Heart left ventricle (tissue), 16 donors: ENCODE data around the gene POLR1C. TPM values are rescaled to one million over a fixed set of nuclear protein-coding genes. Genes with fewer than 3 reads are reported as not detected.
"Not testable (repeated sequence)": the region's sequence is repeated elsewhere in the genome, so short reads cannot be mapped to it uniquely, and the experiment has no call there.

Source experiments
- ATAC-seq, 4 donors: fragments of 200-7000 bp; cut with Tn5 transposase; one replicate each; pipeline ENCODE4 v1.9.1; 2020 to 2022; ENCODE audit warnings: moderate library complexity in 4 of 4, mild to moderate bottlenecking in 3 of 4, moderate number of reproducible peaks in 1 of 4
- DNase-seq, 5 donors: peaks; one replicate each; pipeline ENCODE4 v3.0.0-alpha.2; 2020
- H3K27ac ChIP-seq, 12 donors: fragments of 200-600 bp; sonication (generic) in 4 of 12; one replicate each; pipeline versions ENCODE4 v1.5.0 to v1.8.0; 2016 to 2022; ENCODE audit warnings: mild to moderate bottlenecking in 2 of 12
- H3K27me3 ChIP-seq, 9 donors: fragments of 200-600 bp; sonication (generic) in 2 of 9; one replicate each; pipeline versions ENCODE4 v1.5.1 to v1.8.0; 2016 to 2022; ENCODE audit warnings: mild to moderate bottlenecking in 3 of 9
- H3K36me3 ChIP-seq, 9 donors: fragments of 200-600 bp; sonication (generic) in 2 of 9; one replicate each; pipeline versions ENCODE4 v1.5.0 to v1.8.0; 2018 to 2022; ENCODE audit warnings: mild to moderate bottlenecking in 2 of 9
- H3K4me1 ChIP-seq, 12 donors: fragments of 200-600 bp; sonication (generic) in 4 of 12; one replicate each; pipeline versions ENCODE4 v1.5.0 to v1.8.0; 2016 to 2022; ENCODE audit warnings: mild to moderate bottlenecking in 3 of 12
- H3K4me3 ChIP-seq, 12 donors: fragments of 200-600 bp; sonication (generic) in 4 of 12; one replicate each; pipeline versions ENCODE4 v1.5.0 to v1.8.0; 2017 to 2022; ENCODE audit warnings: mild to moderate bottlenecking in 9 of 12, moderate library complexity in 4 of 12
- H3K9me3 ChIP-seq, 12 donors: fragments of 200-600 bp; sonication (generic) in 4 of 12; one replicate each; pipeline versions ENCODE4 v1.5.0 to v1.8.0; 2016 to 2022; ENCODE audit warnings: mild to moderate bottlenecking in 1 of 12
- CTCF ChIP-seq, 12 donors: fragments of 200-600 bp; sonication (generic) in 4 of 12; IDR thresholded peaks; one replicate each; pipeline versions ENCODE4 v1.5.0 to v1.8.0; 2018 to 2022; ENCODE audit warnings: antibody characterized with exemption in 12 of 12, mild to moderate bottlenecking in 5 of 12
- POLR2A ChIP-seq, 2 donors: fragments of 450-650 bp; IDR thresholded peaks; one replicate each; pipeline ENCODE4 v1.6.1; 2017; ENCODE audit warnings: antibody characterized with exemption in 2 of 2, mild to moderate bottlenecking in 2 of 2, moderate library complexity in 2 of 2
- WGBS, 4 donors: extraction: QIAGEN DNeasy Blood & Tissue Kit in 2 of 4; methylation state at CpG; one replicate each; pipeline versions ENCODE4 v1.1.5 to v1.1.7; 2013 to 2018; 5-methylcytosine and 5-hydroxymethylcytosine counted together
- intact Hi-C, 10 donors: fragments of 100-400 bp; cut with DNase I; formaldehyde crosslinking; loops; one replicate each; pipeline versions ENCODE4 v1.11.1 to v1.14.2; 2022
- long read RNA-seq, 3 donors: library from polyadenylated mRNA; unstranded; transcript quantifications; one replicate each; pipeline ENCODE4 v2.0.0, GENCODE V29; 2020 to 2021
- polyA plus RNA-seq, 2 donors: library from polyadenylated mRNA; stranded (reverse); fragments of 200-250 nt; gene quantifications; one replicate each; pipeline ENCODE4 v1.2.3, GENCODE V29; 2013
- total RNA-seq, 9 donors: library from RNA; depleted of rRNA in 2 of 9; stranded (reverse); fragments of >200 nt in 2 of 9; fragmentation: NEBNext Ultra II Directional in 3 of 9; extraction: Animal tissue kit (Norgen Biotek cat#: 25700) in 3 of 9; gene quantifications; one replicate each; pipeline versions ENCODE4 v1.1.0 to v1.2.4, GENCODE V29; 2016 to 2023
- donor health status: ischemic (EF 13 %, LVEDD 7.1; RV severe dilation, severe dysfunction).
- donor health status: healthy with polysubstance abuse.
- donor health status: DM: no; HTN: yes; CAD: no.
- donor health status: DM: no; HTN: no; CAD: no.
- donor health status: ischemic (EF 25% LVEDD 6.9; RV normal size, moderate dysfunction).
- donor health status: ischemic (EF 25% LVEDD 5.7; RV mildly dilated, moderate dysfunction).
- donor health status: healthy.
- donor health status: DM: yes; HTN: yes; CAD: no.
- donor health status: ischemic (EF 35%, LVEDD 5.7; RV mildly dilated, moderate dysfunction).
- donor health status: nonischemic (EF 11% LVEDD 7.7; RV severe dilation, severe dysfunction).
- donor health status: DM: yes; HTN: yes; CAD: no.
- donor health status: PGD.
- donor health status: ischemic (EF 29% LVEDD 5.4; RV normal size, mild dysfunction).
- donor health status: nonischemic (EF 23%, LVEDD 6.1; RV moderate dilation, normal function).

Gene POLR1C
- 10 to 100 TPM in 8 of 9 donors, 1 to 10 TPM in 1; 9.5 to 20.6 (median 13.5) TPM for total RNA-seq
- polyA plus RNA-seq, result 10 to 100 TPM; 11.6 to 52.9 TPM
- long read RNA-seq, donor 1, partial matches to known transcripts, result 0 of 5 reads
- long read RNA-seq, donor 1, other reads (novel, unspliced or antisense), result 0 of 5 reads
- long read RNA-seq, donor 2, transcript POLR1C-203 (9 exons, 1,355 nt), result major isoform, 20 of 32 reads
- long read RNA-seq, donor 2, partial matches to known transcripts, result 3 of 32 reads
- long read RNA-seq, donor 2, other reads (novel, unspliced or antisense), result 7 of 32 reads
- long read RNA-seq, donor 3, partial matches to known transcripts, result 4 of 13 reads
- long read RNA-seq, donor 3, other reads (novel, unspliced or antisense), result 5 of 13 reads

- Histone ChIP-seq H3K27me3 (no peaks in the 10 kb centered on the region), H3K4me3 (peak within 1 kb of the TSS; percentile 42 to 99 (median 78)), H3K9me3 (no peaks in the 10 kb centered on the region), H3K27ac (peak within 1 kb of the TSS; percentile 57 to 98 (median 90)), H3K4me1 (peaks cover 18 to 66% (median 49%) of the 10 kb centered on the region in 12 donors), H3K36me3 (peaks cover 0 to 68% (median 65%) of the 10 kb centered on the region in 9 donors)
- peak; percentile 96 to 98 (median 98) for DNase-seq
- intact Hi-C loops, result loop anchor here in 2 of 10 donors (5.0 kb wide), 1 partner anchor 60 kb away; the partner anchor contains the start of genes POLH (in 2 of the 2) and XPO5 (in 2 of the 2)
- peak; percentile 92 to 96 (median 92) for ATAC-seq
- WGBS, 4 donors, result 0% methylated on average over 53 to 57 of the region's 57 CpGs
- TF ChIP-seq CTCF (IDR thresholded peaks at IDR 0.05) (no peak), POLR2A (IDR thresholded peaks at IDR 0.05) (peak in 1 of 2 donors; percentile 73)
Observed at GRCh38 chr6:43516697-43517504, at the start of gene POLR1C, which contains the start of gene YIPF3. Gene POLR1C, plus strand, starts transcription at chr6:43517089. Its CDS starts 21 bp downstream, at chr6:43517110. Gene YIPF3, minus strand, starts transcription at chr6:43516926. Its CDS starts 119 bp downstream, at chr6:43516807.

- H3K36me3 ChIP-seq, ATAC-seq, DNase-seq, intact Hi-C loops, H3K4me3 ChIP-seq, H3K9me3 ChIP-seq, H3K27me3 ChIP-seq: not testable (repeated sequence)
- H3K27ac ChIP-seq, result peak overlapping the region in 4 of 12 donors; percentile 19 to 95 (median 75)
- H3K4me1 ChIP-seq, result peaks cover 0 to 25% (median 4%) of the 10 kb centered on the region in 12 donors
- 60 to 71% (median 65%) methylated on average over 5 of the region's 5 CpGs for WGBS, 4 donors
Observed at GRCh38 chr6:43467265-43467664, 49.6 kb upstream of the POLR1C start.

- H3K36me3 ChIP-seq, result no peaks in the 10 kb centered on the region
- peak in 1 of 5 donors; percentile 55 for DNase-seq
- TF ChIP-seq CTCF (IDR thresholded peaks at IDR 0.05) (no peak), POLR2A (IDR thresholded peaks at IDR 0.05) (no peak)
- peak; percentile 45 to 66 (median 54) for ATAC-seq
- peaks cover 0 to 25% (median 4%) of the 10 kb centered on the region in 12 donors for H3K4me1 ChIP-seq
- H3K27me3 ChIP-seq, result peaks cover 0 to 4% (median 0%) of the 10 kb centered on the region in 9 donors
- H3K9me3 ChIP-seq, result no peaks in the 10 kb centered on the region
- H3K27ac ChIP-seq, result peak overlapping the region in 9 of 12 donors; percentile 28 to 95 (median 79)
- no peak overlapping the region for H3K4me3 ChIP-seq
- WGBS, 4 donors, result 31 to 42% (median 35%) methylated on average over 4 of the region's 4 CpGs
- intact Hi-C loops, result no loop called here
Observed at GRCh38 chr6:43467752-43468151, 49.1 kb upstream of the POLR1C start.

- intact Hi-C loops, result no loop called here
- H3K9me3 ChIP-seq, result no peaks in the 10 kb centered on the region
- no peak overlapping the region for H3K4me3 ChIP-seq
- no peaks in the 10 kb centered on the region for H3K36me3 ChIP-seq
- H3K4me1 ChIP-seq, result peaks cover 0 to 25% (median 4%) of the 10 kb centered on the region in 12 donors
- peak in 2 of 4 donors; percentile 28 to 60 for ATAC-seq
- no peak for DNase-seq
- no peak for TF ChIP-seq POLR2A (IDR thresholded peaks at IDR 0.05)
- TF ChIP-seq CTCF (IDR thresholded peaks at IDR 0.05), result no peak
- WGBS, 4 donors, result 37 to 50% (median 43%) methylated on average over 4 of the region's 4 CpGs
- peak overlapping the region in 9 of 12 donors; percentile 28 to 95 (median 79) for H3K27ac ChIP-seq
- H3K27me3 ChIP-seq, result peaks cover 0 to 4% (median 0%) of the 10 kb centered on the region in 9 donors
Observed at GRCh38 chr6:43468240-43468639, 48.6 kb upstream of the POLR1C start.
